Upper lobe of right lung (tissue), 1 donor: ENCODE data around the gene SPACA7. TPM values are rescaled to one million over a fixed set of nuclear protein-coding genes. Genes with fewer than 3 reads are reported as not detected.

ENCODE experiments used
- ATAC-seq: fragments of 200-7000 bp; cut with Tn5 transposase; one replicate; pipeline ENCODE4 v1.9.1; 2020; ENCODE audit warnings: mild to moderate bottlenecking, moderate library complexity
- DNase-seq: peaks from one replicate; pipeline ENCODE4 v3.0.0-alpha.2; 2020
- H3K27ac ChIP-seq: fragments of 200-600 bp; one replicate; pipeline ENCODE4 v1.8.0; 2022
- H3K27me3 ChIP-seq: fragments of 200-600 bp; one replicate; pipeline ENCODE4 v1.8.0; 2022; ENCODE audit warnings: mild to moderate bottlenecking
- H3K36me3 ChIP-seq: fragments of 200-600 bp; one replicate; pipeline ENCODE4 v1.8.0; 2022
- H3K4me1 ChIP-seq: fragments of 200-600 bp; one replicate; pipeline ENCODE4 v1.8.0; 2022
- H3K4me3 ChIP-seq: fragments of 200-600 bp; one replicate; pipeline ENCODE4 v1.8.0; 2022; ENCODE audit warnings: mild to moderate bottlenecking
- H3K9me3 ChIP-seq: fragments of 200-600 bp; one replicate; pipeline ENCODE4 v1.8.0; 2022
- CTCF ChIP-seq: fragments of 200-600 bp; IDR thresholded peaks from one replicate; pipeline ENCODE4 v1.8.0; 2022; ENCODE audit warnings: antibody characterized with exemption
- intact Hi-C: fragments of 100-400 bp; cut with DNase I; formaldehyde crosslinking; loops from one replicate; pipeline ENCODE4 v1.11.0; 2022
- total RNA-seq: library from RNA; stranded (reverse); fragmentation: NEBNext Ultra II Directional; extraction: Animal tissue kit (Norgen Biotek cat#: 25700); gene quantifications from one replicate; pipeline ENCODE4 v1.2.1, GENCODE V29; 2021
- donor health status: DM: no; HTN: yes; CAD: no; lungs with severe emphysema.

SPACA7 gene
- total RNA-seq, 1 donor from 2014 or later = not detected

- H3K4me3 ChIP-seq = no peak overlapping the region
- DNase-seq (peak; percentile 63), ATAC-seq (peak; percentile 53)
- peaks cover 5% of the 10 kb centered on the region for H3K4me1 ChIP-seq
- no peak for TF ChIP-seq CTCF
- H3K27ac ChIP-seq = no peak overlapping the region
- intact Hi-C loops = no loop called here
- H3K9me3 ChIP-seq = no peaks in the 10 kb centered on the region
- no peaks in the 10 kb centered on the region for H3K36me3 ChIP-seq
- H3K27me3 ChIP-seq = peaks cover 24% of the 10 kb centered on the region
These were observed 25.9 kb upstream of the SPACA7 start for GRCh38 chr13:112350300-112350699.

- H3K4me1 ChIP-seq = peaks cover 5% of the 10 kb centered on the region
- H3K27ac ChIP-seq = no peak overlapping the region
- H3K9me3 ChIP-seq = no peaks in the 10 kb centered on the region
- peaks cover 9% of the 10 kb centered on the region for H3K27me3 ChIP-seq
- H3K36me3 ChIP-seq = no peaks in the 10 kb centered on the region
- DNase-seq (no peak), ATAC-seq (no peak)
- no peak for TF ChIP-seq CTCF
- intact Hi-C loops = no loop called here
- H3K4me3 ChIP-seq = no peak overlapping the region
These were observed 24.3 kb upstream of the SPACA7 start for GRCh38 chr13:112351825-112352224.

GRCh38 chr13:112353856-112354255 is 22.3 kb upstream of the SPACA7 start:
- H3K9me3 ChIP-seq = no peaks in the 10 kb centered on the region
- TF ChIP-seq CTCF = no peak
- no peak overlapping the region for H3K27ac ChIP-seq
- intact Hi-C loops = no loop called here
- no peak for ATAC-seq
- no peaks in the 10 kb centered on the region for H3K27me3 ChIP-seq
- H3K36me3 ChIP-seq = no peaks in the 10 kb centered on the region
- H3K4me3 ChIP-seq = no peak overlapping the region
- peaks cover 5% of the 10 kb centered on the region for H3K4me1 ChIP-seq
- DNase-seq = peak; percentile 57

GRCh38 chr13:112354330-112355273 is 21.6 kb upstream of the SPACA7 start:
- ATAC-seq = no peak
- TF ChIP-seq CTCF = no peak
- DNase-seq = peak; percentile 45

GRCh38 chr13:112355274-112355838 is 20.8 kb upstream of the SPACA7 start:
- Histone ChIP-seq H3K36me3 (no peaks in the 10 kb centered on the region), H3K27ac (no peak overlapping the region), H3K4me1 (peaks cover 5% of the 10 kb centered on the region), H3K9me3 (no peaks in the 10 kb centered on the region), H3K27me3 (no peaks in the 10 kb centered on the region), H3K4me3 (no peak overlapping the region)
- no peak for TF ChIP-seq CTCF
- DNase-seq = peak; percentile 48
- ATAC-seq = no peak
- intact Hi-C loops = no loop called here

More at GRCh38 chr13:112354330-112355273, 21.6 kb upstream of the SPACA7 start:
- intact Hi-C loops = no loop called here
- Histone ChIP-seq H3K9me3 (no peaks in the 10 kb centered on the region), H3K4me3 (no peak overlapping the region), H3K27me3 (no peaks in the 10 kb centered on the region), H3K4me1 (peaks cover 5% of the 10 kb centered on the region), H3K36me3 (no peaks in the 10 kb centered on the region), H3K27ac (no peak overlapping the region)
